ENCODE measurements around the gene GOLGA8T.
"Not testable (repeated sequence)": the region's sequence is repeated elsewhere in the genome, so short reads cannot be mapped to it uniquely, and the experiment has no call there.

Gene GOLGA8T

DNA sequence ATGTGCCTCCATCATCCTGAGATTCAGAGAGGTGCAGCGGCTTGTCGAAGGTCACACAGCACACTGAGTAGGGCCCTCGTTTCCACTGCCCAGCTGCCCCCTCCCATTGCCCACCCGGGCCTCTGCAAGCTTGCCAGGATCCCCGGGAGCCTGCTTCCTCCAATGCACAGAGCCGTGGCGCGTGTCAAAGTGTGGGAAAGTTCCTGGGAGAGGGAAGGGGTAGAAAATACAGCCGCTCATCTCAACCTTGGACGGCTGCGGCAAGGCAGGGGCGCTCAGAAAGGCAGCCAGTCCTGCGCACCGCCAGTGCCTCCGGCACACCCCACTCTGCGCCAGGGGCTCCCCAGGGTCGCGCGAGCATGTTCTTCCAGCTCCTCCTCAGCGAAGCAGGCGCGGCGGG is 56.3 kb downstream of the GOLGA8T start:
- not testable (repeated sequence) for DNase-seq (ENCODE audit: low spot score)

DNA sequence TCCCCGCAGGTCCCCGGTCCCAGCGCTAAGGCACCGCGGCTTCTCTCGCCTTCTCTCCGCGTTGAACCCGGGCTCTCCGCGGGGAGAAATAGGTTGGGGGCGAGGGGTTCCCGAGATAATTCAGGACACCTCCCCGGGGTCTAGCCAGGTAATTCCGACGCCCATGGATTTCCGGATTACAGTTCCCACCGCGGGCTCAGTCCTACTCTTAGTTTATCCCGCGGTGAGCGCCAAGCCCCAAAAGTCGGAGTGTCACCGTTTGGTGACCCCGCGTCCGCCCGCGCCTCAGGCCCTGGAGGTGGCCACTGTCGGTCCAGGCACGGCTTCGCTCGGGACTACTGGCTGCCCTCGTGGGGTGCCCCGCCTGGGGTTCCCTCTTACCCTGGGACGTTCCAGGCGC is 56.8 kb downstream of the GOLGA8T start:
- not testable (repeated sequence) for DNase-seq (ENCODE audit: low spot score)

DNA sequence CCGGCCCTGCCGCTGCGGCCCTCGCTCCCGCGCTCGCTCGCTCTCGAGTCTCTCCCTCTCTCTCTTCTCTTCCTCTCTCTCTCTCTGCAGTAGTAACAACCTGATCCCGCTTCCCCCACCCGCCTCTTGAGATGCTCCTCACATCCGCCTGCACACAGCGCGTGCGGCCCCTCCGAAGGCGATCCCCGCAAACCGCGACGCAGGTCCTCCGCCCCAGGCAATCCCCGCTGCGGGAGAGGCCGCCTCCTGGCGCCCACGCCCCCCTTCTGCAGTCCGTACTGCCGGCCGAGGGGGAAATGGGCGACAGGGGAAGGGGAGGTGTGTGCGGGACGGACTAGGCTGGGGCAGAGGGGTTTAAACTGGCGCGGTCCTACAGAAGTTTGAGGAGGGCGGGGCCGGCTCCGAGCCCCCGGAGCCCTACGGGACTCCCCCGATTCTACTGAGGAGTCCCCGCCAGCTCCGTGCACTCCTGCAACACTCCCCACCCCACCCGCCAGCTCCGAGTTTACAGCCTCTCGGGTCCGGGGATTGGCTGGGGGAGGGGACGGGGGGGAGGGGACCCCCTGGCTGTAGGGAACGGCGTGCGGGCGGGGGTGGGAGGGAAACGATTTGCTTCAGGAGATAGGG is 57.4 kb downstream of the GOLGA8T start:
- DNase-seq (ENCODE audit: low spot score): not testable (repeated sequence)

DNA sequence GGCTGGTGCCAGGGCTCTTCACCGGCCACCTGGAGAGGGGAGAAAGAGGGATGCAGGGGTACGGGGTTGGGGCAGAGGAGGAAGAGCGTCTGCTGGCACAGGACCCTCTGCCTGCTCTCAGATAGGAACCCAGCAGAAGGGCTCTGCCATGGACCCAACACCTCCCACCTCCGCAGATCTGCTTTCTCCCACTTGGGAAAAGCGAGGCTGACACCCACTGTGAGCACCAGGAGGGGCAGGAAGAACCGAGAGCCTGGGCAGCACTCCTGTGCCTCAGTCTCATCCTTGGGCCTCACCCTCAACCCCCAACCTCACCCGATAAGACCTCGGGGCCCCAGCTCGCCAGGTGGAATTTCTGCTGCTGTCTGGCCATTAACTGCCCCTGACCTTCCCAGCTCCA is 58.0 kb downstream of the GOLGA8T start:
- DNase-seq (ENCODE audit: low spot score): not testable (repeated sequence)

Measured in NAMALWA (cell line).